EH (cell line): ENCODE results near the gene ANO2.

Experiments used
- DNase-seq: peaks from one replicate; pipeline ENCODE4 v3.0.0-alpha.2; 2015; ENCODE audit warnings: low read depth

Gene ANO2

GRCh38 chr12:5513406-5513805 lies 431.7 kb downstream of the ANO2 start:
- no peak for DNase-seq
